ENCODE data around the gene RASAL1. TPM values are rescaled to one million over a fixed set of nuclear protein-coding genes. Genes with fewer than 3 reads are reported as not detected.

Gene RASAL1
- polyA plus RNA-seq, 2 of the 4 experiments (the other 2 are of a cell fraction) = 0.30 to 0.34 TPM

- ChIA-PET POLR2A (no interaction called here), CTCF (interaction anchor here (0.7 to 2.7 kb wide), 4 partner anchors 12 to 26 kb away, joined by 3 to 12 read pairs (median 4); no protein-coding TSS in a partner anchor)
- TF ChIP-seq ATOH8 (CRISPR knock-in tag; IDR thresholded peaks at IDR 0.05; ENCODE audit: low read depth) = no peak
- no peak for TF ChIP-seq FOSL2 (IDR thresholded peaks at IDR 0.05)
- TF ChIP-seq FOSL2 (CRISPR knock-in tag; IDR thresholded peaks at IDR 0.05) = no peak
- no peak for TF ChIP-seq CEBPB (IDR thresholded peaks at IDR 0.05)
- TF ChIP-seq EHF (CRISPR knock-in tag; IDR thresholded peaks at IDR 0.05) = no peak
- TF ChIP-seq ESRRA (IDR thresholded peaks at IDR 0.05; ENCODE audit: borderline replicate concordance, low read length) = no peak
- TF ChIP-seq CHD2 (IDR thresholded peaks at IDR 0.05; ENCODE audit: low read length, partially characterized antibody) = no peak
- no peak for TF ChIP-seq EHMT2 (IDR thresholded peaks at IDR 0.05; ENCODE audit: low read depth)
- no peak for TF ChIP-seq POLR2A (IDR thresholded peaks at IDR 0.05; ENCODE audit: low read length)
- TF ChIP-seq CTCF (IDR thresholded peaks at IDR 0.05) = no peak
- TF ChIP-seq TP53 (CRISPR knock-in tag; IDR thresholded peaks at IDR 0.05) = no peak
- no peak for TF ChIP-seq HOXB5 (CRISPR knock-in tag; IDR thresholded peaks at IDR 0.05)
- no peak for TF ChIP-seq POLR2AphosphoS2 (conservative IDR thresholded peaks at IDR 0.05; ENCODE audit: low read length)
- no peak for TF ChIP-seq JUN (IDR thresholded peaks at IDR 0.05)
- no peak for TF ChIP-seq GATA3 (IDR thresholded peaks at IDR 0.05; ENCODE audit: borderline replicate concordance)
- no peak for TF ChIP-seq CBX8 (IDR thresholded peaks at IDR 0.05)
- no peak for TF ChIP-seq HDAC2 (IDR thresholded peaks at IDR 0.05)
- TF ChIP-seq HEYL (CRISPR knock-in tag; IDR thresholded peaks at IDR 0.05) = no peak
- TF ChIP-seq HOXA7 (CRISPR knock-in tag; IDR thresholded peaks at IDR 0.05) = no peak
- Histone ChIP-seq H3K4me2 (no peak overlapping the region), H3K4me3 (no peak overlapping the region), H3K27ac (no peak overlapping the region), H3K9me3 (no peaks in the 10 kb centered on the region), H3K4me1 (peaks cover 8% of the 10 kb centered on the region)
- ATAC-seq (no peak), FAIRE-seq (no peak), DNase-seq (ENCODE audit: low read depth in 1 of 2, low spot score in 1 of 2) (no peak)
- 41% methylated on average over 6 of the region's 6 CpGs for WGBS (ENCODE audit: missing lambda C conversion rate)
These were observed 60.4 kb downstream of the RASAL1 start for GRCh38 chr12:113075137-113075683.

- no peak overlapping the region for H3K27ac ChIP-seq
- H3K4me3 ChIP-seq = no peak overlapping the region
- peaks cover 8% of the 10 kb centered on the region for H3K4me1 ChIP-seq
- DNase-seq (ENCODE audit: low read depth in 1 of 2, low spot score in 1 of 2) (no peak), FAIRE-seq (no peak), ATAC-seq (no peak)
- ChIA-PET POLR2A (no interaction called here), CTCF (interaction anchor here (1.9 to 2.8 kb wide), 3 partner anchors 25 to 79 kb away, joined by 6 to 12 read pairs (median 7); no protein-coding TSS in a partner anchor)
- H3K4me2 ChIP-seq = no peak overlapping the region
- 62% methylated on average over 3 of the region's 3 CpGs for WGBS (ENCODE audit: missing lambda C conversion rate)
- no peaks in the 10 kb centered on the region for H3K9me3 ChIP-seq
- TF ChIP-seq TFCP2L1 (CRISPR knock-in tag; IDR thresholded peaks at IDR 0.05) (no peak), JUN (IDR thresholded peaks at IDR 0.05) (no peak), NPAS2 (CRISPR knock-in tag; IDR thresholded peaks at IDR 0.05; ENCODE audit: borderline replicate concordance) (no peak), RAD21 (conservative IDR thresholded peaks at IDR 0.05 in 1 of 2, IDR thresholded peaks at IDR 0.05 in 1 of 2) (no peak), BCL3 (IDR thresholded peaks at IDR 0.05) (no peak), ZSCAN20 (CRISPR knock-in tag; IDR thresholded peaks at IDR 0.05) (no peak), ELK1 (IDR thresholded peaks at IDR 0.05; ENCODE audit: low read depth, low read length) (no peak), EP300 (IDR thresholded peaks at IDR 0.05) (no peak), POLR2AphosphoS2 (conservative IDR thresholded peaks at IDR 0.05; ENCODE audit: low read length) (no peak), FOSL2 (IDR thresholded peaks at IDR 0.05) (no peak), FOSL2 (CRISPR knock-in tag; IDR thresholded peaks at IDR 0.05) (no peak), HEYL (CRISPR knock-in tag; IDR thresholded peaks at IDR 0.05) (no peak), SMC3 (IDR thresholded peaks at IDR 0.05) (no peak), CTCF (IDR thresholded peaks at IDR 0.05) (no peak), RFX5 (IDR thresholded peaks at IDR 0.05) (no peak), GATA3 (IDR thresholded peaks at IDR 0.05; ENCODE audit: borderline replicate concordance) (no peak), JUNB (IDR thresholded peaks at IDR 0.05) (no peak), HMGXB4 (CRISPR knock-in tag; IDR thresholded peaks at IDR 0.05; ENCODE audit: borderline replicate concordance) (no peak)
These were observed 62.0 kb downstream of the RASAL1 start for GRCh38 chr12:113073586-113073985.
